A549 treated with dexamethasone at 1 μM for 4 hours (cell line): Measurements from ENCODE around the gene FNDC1. TPM values are rescaled to one million over a fixed set of nuclear protein-coding genes. Genes with fewer than 3 reads are reported as not detected.

Experiments
- total RNA-seq: library from RNA; stranded (reverse); fragments of 200-300 nt; extraction: Qiagen RNA extraction; gene quantifications from 5 replicates; pipeline ENCODE4 v1.2.3, GENCODE V29; 2022

Gene FNDC1
- total RNA-seq: 0.08 to 0.14 TPM (median 0.11 TPM) in 5 replicates

GRCh38 chr6:159169193-159169555, at the start of gene FNDC1:
FNDC1 (plus strand) TSS chr6:159169400; CDS start chr6:159169597, 197 bp downstream.

Other genes starting within 250 kb of the FNDC1 start
- 3.7 to 5.9 TPM (median 5.4 TPM) in 5 replicates for gene RSPH3, start 169.2 kb upstream of the FNDC1 start, total RNA-seq
- not detected in 5 replicates for gene TAGAP, start 124.4 kb upstream of the FNDC1 start, total RNA-seq